ENCODE measurements around the gene TAF12.
"Not testable (repeated sequence)": the region's sequence is repeated elsewhere in the genome, so short reads cannot be mapped to it uniquely, and the experiment has no call there.

Gene TAF12

DNA sequence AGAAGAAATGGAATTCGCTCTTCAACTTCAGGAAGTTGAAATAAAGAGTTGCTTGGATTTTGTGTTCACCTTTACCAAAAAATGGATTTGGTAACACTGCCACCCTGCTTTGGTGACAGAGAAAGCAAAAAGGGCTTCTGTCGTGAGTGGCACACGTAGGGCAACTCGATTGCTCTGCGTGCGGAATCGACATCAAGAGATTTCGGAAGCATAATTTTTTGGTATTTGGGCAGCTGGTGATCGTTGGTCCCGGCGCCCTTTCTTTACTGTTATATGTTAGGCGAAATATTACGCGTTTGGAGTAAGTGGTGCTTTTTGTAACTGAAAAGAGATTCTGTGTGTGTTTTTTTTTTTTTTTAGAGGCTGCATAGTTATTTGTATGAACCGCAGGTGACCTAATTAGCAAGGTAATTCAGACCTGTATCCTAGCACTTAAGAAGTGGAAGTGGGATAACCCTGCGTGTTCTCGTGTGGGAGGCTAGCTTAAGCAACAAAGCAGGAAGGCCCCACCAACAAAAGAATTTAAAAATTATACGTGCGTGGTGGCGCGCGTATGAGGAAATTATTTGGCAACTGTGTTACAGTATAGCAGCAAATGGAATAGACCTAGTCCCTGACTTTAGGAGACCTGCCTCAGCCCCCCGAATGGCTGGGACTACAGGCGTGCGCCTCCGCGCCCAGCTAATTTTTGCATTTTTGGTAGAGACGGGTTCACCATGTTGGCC is 5.8 kb upstream of the TAF12 start, which contains the start of gene RNU11:
RNU11 (plus strand) TSS at position 127 of the 725 bp plus-strand sequence.
- no CpG with 5 or more reads among the region's 28 CpGs for WGBS (ENCODE audit: extremely low coverage, insufficient coverage, insufficient read length)
- DNase-seq, result peak; percentile 94 to 99

DNA sequence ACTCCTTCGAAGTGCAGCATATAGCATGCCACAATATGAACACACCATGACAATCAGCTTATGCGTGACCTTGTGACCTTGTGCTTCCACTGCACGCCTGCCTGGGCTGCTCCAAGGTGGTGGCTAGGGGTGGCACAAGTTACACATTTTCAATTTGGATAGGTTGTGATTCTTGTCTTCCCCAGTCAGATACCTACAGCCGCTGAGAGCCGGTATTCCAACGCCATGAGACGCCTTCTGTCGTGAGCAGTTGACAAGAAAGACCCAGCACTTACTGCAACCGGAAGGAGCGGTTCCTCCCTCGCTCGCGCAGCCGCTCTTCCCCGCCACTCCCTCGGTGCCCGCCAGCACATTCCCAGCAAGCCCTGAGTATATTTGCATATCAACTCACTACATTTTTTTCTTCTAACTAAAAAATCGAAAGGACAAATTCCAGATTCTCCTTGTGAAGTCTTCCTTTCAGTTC is 5.2 kb upstream of the TAF12 start:
- WGBS (ENCODE audit: extremely low coverage, insufficient coverage, insufficient read length), result no CpG with 5 or more reads among the region's 18 CpGs
- Histone ChIP-seq H2BK12ac (ENCODE audit: low read length) (no peak overlapping the region), H3K9ac (ENCODE audit: low read length) (peak overlapping the region; percentile 85), H3K79me2 (ENCODE audit: control insufficient read depth, insufficient read depth, low read length, poor library complexity) (peaks cover 2% of the 10 kb centered on the region), H3K79me1 (ENCODE audit: low read length) (peaks cover 7% of the 10 kb centered on the region), H3K4me3 (ENCODE audit: low read depth, low read length) (peak overlapping the region; percentile 49), H3K9me3 (ENCODE audit: insufficient read depth, low read depth, low read length) (no peaks in the 10 kb centered on the region), H3K27ac (ENCODE audit: low read depth, low read length) (peak overlapping the region; percentile 90), H3K23ac (ENCODE audit: low read length) (no peak overlapping the region), H3K4me1 (ENCODE audit: control insufficient read depth in 1 of 2, insufficient read depth in 2 of 2, low read length in 2 of 2) (peaks cover 5 to 8% of the 10 kb centered on the region in 2 experiments), H3K14ac (ENCODE audit: low read length) (peak overlapping the region; percentile 81), H4K8ac (ENCODE audit: low read depth, low read length) (peak overlapping the region; percentile 89), H2AK5ac (ENCODE audit: low read length) (no peak overlapping the region), H4K91ac (ENCODE audit: low read depth, low read length) (peak overlapping the region; percentile 85), H3K18ac (ENCODE audit: low read length) (peak overlapping the region; percentile 83), H3K4me2 (ENCODE audit: low read length) (peak overlapping the region; percentile 87), H3K36me3 (ENCODE audit: control insufficient read depth in 1 of 2, insufficient read depth in 2 of 2, low read length in 2 of 2) (no peaks in the 10 kb centered on the region), H2AFZ (ENCODE audit: insufficient read depth, low read length, poor library complexity) (peak overlapping the region; percentile 93), H3K27me3 (ENCODE audit: insufficient read depth, low read length) (no peaks in the 10 kb centered on the region), H4K12ac (ENCODE audit: low read depth, low read length) (peak overlapping the region; percentile 89), H2BK120ac (ENCODE audit: insufficient read depth, low read length, poor library complexity) (peak overlapping the region; percentile 56), H2BK5ac (ENCODE audit: low read depth, low read length, poor library complexity) (peak overlapping the region; percentile 83), H3K4ac (ENCODE audit: low read depth, low read length) (peak overlapping the region; percentile 93)
- peak; percentile 90 to 94 for DNase-seq

More for the DNA sequence above, 5.8 kb upstream of the TAF12 start, which contains the start of gene RNU11:
- peak within 1 kb of the TSS; percentile 85 for H4K91ac ChIP-seq (ENCODE audit: low read depth, low read length)
- no peaks in the 10 kb centered on the region for H3K36me3 ChIP-seq (ENCODE audit: control insufficient read depth in 1 of 2, insufficient read depth in 2 of 2, low read length in 2 of 2)
- peak within 1 kb of the TSS; percentile 90 for H3K27ac ChIP-seq (ENCODE audit: low read depth, low read length)
- peak within 1 kb of the TSS; percentile 49 for H3K4me3 ChIP-seq (ENCODE audit: low read depth, low read length)
- H3K23ac ChIP-seq (ENCODE audit: low read length), result no peak within 1 kb of the TSS
- peak within 1 kb of the TSS; percentile 89 for H4K8ac ChIP-seq (ENCODE audit: low read depth, low read length)
- H2BK12ac ChIP-seq (ENCODE audit: low read length), result peak within 1 kb of the TSS; percentile 76
- H2AFZ ChIP-seq (ENCODE audit: insufficient read depth, low read length, poor library complexity), result peak within 1 kb of the TSS; percentile 93
- peaks cover 3 to 4% of the 10 kb centered on the region in 2 experiments for H3K4me1 ChIP-seq (ENCODE audit: control insufficient read depth in 1 of 2, insufficient read depth in 2 of 2, low read length in 2 of 2)
- H4K12ac ChIP-seq (ENCODE audit: low read depth, low read length), result peak within 1 kb of the TSS; percentile 89
- H3K9ac ChIP-seq (ENCODE audit: low read length), result peak within 1 kb of the TSS; percentile 85
- peak within 1 kb of the TSS; percentile 87 for H3K4me2 ChIP-seq (ENCODE audit: low read length)
- H3K79me2 ChIP-seq (ENCODE audit: control insufficient read depth, insufficient read depth, low read length, poor library complexity), result no peaks in the 10 kb centered on the region
- H2BK120ac ChIP-seq (ENCODE audit: insufficient read depth, low read length, poor library complexity), result peak within 1 kb of the TSS; percentile 56
- H3K9me3 ChIP-seq (ENCODE audit: insufficient read depth, low read depth, low read length), result no peaks in the 10 kb centered on the region
- H3K18ac ChIP-seq (ENCODE audit: low read length), result peak within 1 kb of the TSS; percentile 83
- no peak within 1 kb of the TSS for H2AK5ac ChIP-seq (ENCODE audit: low read length)
- peaks cover 4% of the 10 kb centered on the region for H3K79me1 ChIP-seq (ENCODE audit: low read length)
- H3K14ac ChIP-seq (ENCODE audit: low read length), result peak within 1 kb of the TSS; percentile 81
- H3K27me3 ChIP-seq (ENCODE audit: insufficient read depth, low read length), result no peaks in the 10 kb centered on the region
- peak within 1 kb of the TSS; percentile 83 for H2BK5ac ChIP-seq (ENCODE audit: low read depth, low read length, poor library complexity)
- peak within 1 kb of the TSS; percentile 93 for H3K4ac ChIP-seq (ENCODE audit: low read depth, low read length)

DNA sequence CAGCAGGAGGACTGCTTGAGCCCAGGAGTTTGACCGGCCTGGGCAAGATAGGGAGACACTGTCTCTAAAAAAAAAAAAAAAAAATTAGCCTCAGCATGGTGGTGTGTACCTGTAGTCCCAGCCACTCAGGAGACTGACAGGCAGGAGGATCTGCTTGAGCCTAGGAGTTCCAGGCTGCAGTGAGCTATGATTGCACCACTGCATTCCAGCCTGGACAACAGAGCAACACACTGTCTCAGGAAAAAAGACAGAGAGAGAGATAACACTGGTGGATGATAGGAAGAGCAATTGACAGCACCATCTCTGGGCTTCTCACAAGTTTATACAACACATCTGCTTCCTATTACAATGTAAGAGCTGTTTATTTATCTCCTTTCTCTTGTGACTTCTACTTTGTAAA is 3.2 kb upstream of the TAF12 start:
- Histone ChIP-seq H3K23ac (ENCODE audit: low read length) (no peak overlapping the region), H3K9ac (ENCODE audit: low read length) (no peak overlapping the region), H3K9me3 (ENCODE audit: insufficient read depth, low read depth, low read length) (no peaks in the 10 kb centered on the region), H3K4me1 (ENCODE audit: control insufficient read depth in 1 of 2, insufficient read depth in 2 of 2, low read length in 2 of 2) (peaks cover 5 to 10% of the 10 kb centered on the region in 2 experiments), H2BK5ac (ENCODE audit: low read depth, low read length, poor library complexity) (peak overlapping the region; percentile 42), H2AK5ac (ENCODE audit: low read length) (no peak overlapping the region), H3K4me2 (ENCODE audit: low read length) (no peak overlapping the region), H2BK120ac (ENCODE audit: insufficient read depth, low read length, poor library complexity) (no peak overlapping the region), H3K14ac (ENCODE audit: low read length) (no peak overlapping the region), H4K8ac (ENCODE audit: low read depth, low read length) (peak overlapping the region; percentile 44), H3K79me1 (ENCODE audit: low read length) (peaks cover 16% of the 10 kb centered on the region), H2AFZ (ENCODE audit: insufficient read depth, low read length, poor library complexity) (peak overlapping the region; percentile 17), H3K36me3 (ENCODE audit: control insufficient read depth in 1 of 2, insufficient read depth in 2 of 2, low read length in 2 of 2) (no peaks in the 10 kb centered on the region), H3K27me3 (ENCODE audit: insufficient read depth, low read length) (no peaks in the 10 kb centered on the region), H3K4me3 (ENCODE audit: low read depth, low read length) (no peak overlapping the region), H3K4ac (ENCODE audit: low read depth, low read length) (no peak overlapping the region), H3K18ac (ENCODE audit: low read length) (no peak overlapping the region), H4K91ac (ENCODE audit: low read depth, low read length) (no peak overlapping the region), H2BK12ac (ENCODE audit: low read length) (peak overlapping the region; percentile 59), H4K12ac (ENCODE audit: low read depth, low read length) (no peak overlapping the region), H3K79me2 (ENCODE audit: control insufficient read depth, insufficient read depth, low read length, poor library complexity) (peaks cover 10% of the 10 kb centered on the region), H3K27ac (ENCODE audit: low read depth, low read length) (peak overlapping the region; percentile 57)
- WGBS (ENCODE audit: extremely low coverage, insufficient coverage, insufficient read length), result no CpG with 5 or more reads among the region's 1 CpG
- peak; percentile 56 to 60 for DNase-seq

DNA sequence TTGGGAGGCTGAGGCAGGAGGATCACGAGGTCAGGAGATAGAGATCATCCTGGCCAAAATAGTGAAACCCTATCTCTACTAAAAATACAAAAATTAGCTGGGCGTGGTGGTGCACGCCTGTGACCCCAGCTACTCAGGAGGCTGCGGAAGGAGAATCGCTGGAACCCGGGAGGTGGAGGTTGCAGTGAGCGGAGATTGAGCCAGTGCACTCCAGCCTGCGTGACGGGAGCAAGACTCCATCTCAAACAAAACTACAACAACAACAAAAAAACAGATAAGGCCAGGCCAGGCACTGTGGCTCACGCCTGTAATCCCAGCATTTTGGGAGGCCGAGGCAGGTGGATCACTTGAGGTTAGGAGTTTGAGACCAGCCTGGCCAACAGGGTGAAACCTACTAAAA is 2.5 kb upstream of the TAF12 start:
- DNase-seq; H3K79me2 ChIP-seq (ENCODE audit: control insufficient read depth, insufficient read depth, low read length, poor library complexity); H2BK120ac ChIP-seq (ENCODE audit: insufficient read depth, low read length, poor library complexity); H3K9ac ChIP-seq (ENCODE audit: low read length); H4K91ac ChIP-seq (ENCODE audit: low read depth, low read length); H3K18ac ChIP-seq (ENCODE audit: low read length); H4K12ac ChIP-seq (ENCODE audit: low read depth, low read length); H2BK12ac ChIP-seq (ENCODE audit: low read length); H3K4me3 ChIP-seq (ENCODE audit: low read depth, low read length); H3K9me3 ChIP-seq (ENCODE audit: insufficient read depth, low read depth, low read length); H3K36me3 ChIP-seq (ENCODE audit: control insufficient read depth in 1 of 2, insufficient read depth in 2 of 2, low read length in 2 of 2); H4K8ac ChIP-seq (ENCODE audit: low read depth, low read length); H3K27me3 ChIP-seq (ENCODE audit: insufficient read depth, low read length); H3K23ac ChIP-seq (ENCODE audit: low read length); H3K4me2 ChIP-seq (ENCODE audit: low read length); H3K14ac ChIP-seq (ENCODE audit: low read length); H2AK5ac ChIP-seq (ENCODE audit: low read length); H3K4ac ChIP-seq (ENCODE audit: low read depth, low read length): not testable (repeated sequence)
- H2AFZ ChIP-seq (ENCODE audit: insufficient read depth, low read length, poor library complexity), result peak overlapping the region; percentile 17
- peak overlapping the region; percentile 57 for H3K27ac ChIP-seq (ENCODE audit: low read depth, low read length)
- H3K79me1 ChIP-seq (ENCODE audit: low read length), result peaks cover 16% of the 10 kb centered on the region
- H2BK5ac ChIP-seq (ENCODE audit: low read depth, low read length, poor library complexity), result peak overlapping the region; percentile 42
- WGBS (ENCODE audit: extremely low coverage, insufficient coverage, insufficient read length), result no CpG with 5 or more reads among the region's 11 CpGs
- peaks cover 5 to 10% of the 10 kb centered on the region in 2 experiments for H3K4me1 ChIP-seq (ENCODE audit: control insufficient read depth in 1 of 2, insufficient read depth in 2 of 2, low read length in 2 of 2)
